Heart left ventricle (tissue), 16 donors: Measurements from ENCODE around the gene IL17RC. TPM values are rescaled to one million over a fixed set of nuclear protein-coding genes. Genes with fewer than 3 reads are reported as not detected.

Experiments used
- ATAC-seq, 4 donors: fragments of 200-7000 bp; cut with Tn5 transposase; one replicate each; pipeline ENCODE4 v1.9.1; 2020 to 2022; ENCODE audit warnings: moderate library complexity in 4 of 4, mild to moderate bottlenecking in 3 of 4, moderate number of reproducible peaks in 1 of 4
- DNase-seq, 5 donors: peaks; one replicate each; pipeline ENCODE4 v3.0.0-alpha.2; 2020
- H3K27ac ChIP-seq, 12 donors: fragments of 200-600 bp; sonication (generic) in 4 of 12; one replicate each; pipeline versions ENCODE4 v1.5.0 to v1.8.0; 2016 to 2022; ENCODE audit warnings: mild to moderate bottlenecking in 2 of 12
- H3K27me3 ChIP-seq, 9 donors: fragments of 200-600 bp; sonication (generic) in 2 of 9; one replicate each; pipeline versions ENCODE4 v1.5.1 to v1.8.0; 2016 to 2022; ENCODE audit warnings: mild to moderate bottlenecking in 3 of 9
- H3K36me3 ChIP-seq, 9 donors: fragments of 200-600 bp; sonication (generic) in 2 of 9; one replicate each; pipeline versions ENCODE4 v1.5.0 to v1.8.0; 2018 to 2022; ENCODE audit warnings: mild to moderate bottlenecking in 2 of 9
- H3K4me1 ChIP-seq, 12 donors: fragments of 200-600 bp; sonication (generic) in 4 of 12; one replicate each; pipeline versions ENCODE4 v1.5.0 to v1.8.0; 2016 to 2022; ENCODE audit warnings: mild to moderate bottlenecking in 3 of 12
- H3K4me3 ChIP-seq, 12 donors: fragments of 200-600 bp; sonication (generic) in 4 of 12; one replicate each; pipeline versions ENCODE4 v1.5.0 to v1.8.0; 2017 to 2022; ENCODE audit warnings: mild to moderate bottlenecking in 9 of 12, moderate library complexity in 4 of 12
- H3K9me3 ChIP-seq, 12 donors: fragments of 200-600 bp; sonication (generic) in 4 of 12; one replicate each; pipeline versions ENCODE4 v1.5.0 to v1.8.0; 2016 to 2022; ENCODE audit warnings: mild to moderate bottlenecking in 1 of 12
- CTCF ChIP-seq, 12 donors: fragments of 200-600 bp; sonication (generic) in 4 of 12; IDR thresholded peaks; one replicate each; pipeline versions ENCODE4 v1.5.0 to v1.8.0; 2018 to 2022; ENCODE audit warnings: antibody characterized with exemption in 12 of 12, mild to moderate bottlenecking in 5 of 12
- POLR2A ChIP-seq, 2 donors: fragments of 450-650 bp; IDR thresholded peaks; one replicate each; pipeline ENCODE4 v1.6.1; 2017; ENCODE audit warnings: antibody characterized with exemption in 2 of 2, mild to moderate bottlenecking in 2 of 2, moderate library complexity in 2 of 2
- WGBS, 4 donors: extraction: QIAGEN DNeasy Blood & Tissue Kit in 2 of 4; methylation state at CpG; one replicate each; pipeline versions ENCODE4 v1.1.5 to v1.1.7; 2013 to 2018; 5-methylcytosine and 5-hydroxymethylcytosine counted together
- intact Hi-C, 10 donors: fragments of 100-400 bp; cut with DNase I; formaldehyde crosslinking; loops; one replicate each; pipeline versions ENCODE4 v1.11.1 to v1.14.2; 2022
- polyA plus RNA-seq, 2 donors: library from polyadenylated mRNA; stranded (reverse); fragments of 200-250 nt; gene quantifications; one replicate each; pipeline ENCODE4 v1.2.3, GENCODE V29; 2013
- total RNA-seq, 9 donors: library from RNA; depleted of rRNA in 2 of 9; stranded (reverse); fragments of >200 nt in 2 of 9; fragmentation: NEBNext Ultra II Directional in 3 of 9; extraction: Animal tissue kit (Norgen Biotek cat#: 25700) in 3 of 9; gene quantifications; one replicate each; pipeline versions ENCODE4 v1.1.0 to v1.2.4, GENCODE V29; 2016 to 2023
- donor health status: ischemic (EF 13 %, LVEDD 7.1; RV severe dilation, severe dysfunction).
- donor health status: healthy with polysubstance abuse.
- donor health status: DM: no; HTN: yes; CAD: no.
- donor health status: DM: no; HTN: no; CAD: no.
- donor health status: ischemic (EF 25% LVEDD 6.9; RV normal size, moderate dysfunction).
- donor health status: ischemic (EF 25% LVEDD 5.7; RV mildly dilated, moderate dysfunction).
- donor health status: healthy.
- donor health status: DM: yes; HTN: yes; CAD: no.
- donor health status: ischemic (EF 35%, LVEDD 5.7; RV mildly dilated, moderate dysfunction).
- donor health status: nonischemic (EF 11% LVEDD 7.7; RV severe dilation, severe dysfunction).
- donor health status: DM: yes; HTN: yes; CAD: no.
- donor health status: PGD.
- donor health status: ischemic (EF 29% LVEDD 5.4; RV normal size, mild dysfunction).
- donor health status: nonischemic (EF 23%, LVEDD 6.1; RV moderate dilation, normal function).

The IL17RC gene
- total and polyA plus RNA-seq, 11 donors, result 20.6 to 45.3 (median 30.9) TPM

- intact Hi-C loops, result no loop called here
- TF ChIP-seq POLR2A (IDR thresholded peaks at IDR 0.05) (no peak), CTCF (IDR thresholded peaks at IDR 0.05) (no peak)
Observed at GRCh38 chr3:9878700-9879099, 38.2 kb upstream of the IL17RC start.

GRCh38 chr3:9879830-9880549 is 36.9 kb upstream of the IL17RC start, which contains the start of gene CIDEC:
Gene CIDEC, minus strand, starts transcription at chr3:9880253. Its CDS starts 1,767 bp downstream, at chr3:9878486.
- ATAC-seq (no peak), DNase-seq (no peak)
- Histone ChIP-seq H3K27me3 (no peaks in the 10 kb centered on the region), H3K36me3 (no peaks in the 10 kb centered on the region), H3K9me3 (no peaks in the 10 kb centered on the region), H3K27ac (no peak within 1 kb of the TSS), H3K4me1 (no peaks in the 10 kb centered on the region), H3K4me3 (no peak within 1 kb of the TSS)
- WGBS, 4 donors, result 82 to 87% (median 86%) methylated on average over 7 of the region's 7 CpGs
- intact Hi-C loops, result no loop called here
- TF ChIP-seq POLR2A (IDR thresholded peaks at IDR 0.05) (no peak), CTCF (IDR thresholded peaks at IDR 0.05) (no peak)

More at GRCh38 chr3:9878700-9879099, 38.2 kb upstream of the IL17RC start:
- no peak overlapping the region for H3K27ac ChIP-seq
- DNase-seq, result no peak
- WGBS, 4 donors, result 65 to 71% (median 68%) methylated on average over 5 of the region's 5 CpGs
- no peak overlapping the region for H3K4me3 ChIP-seq
- H3K27me3 ChIP-seq, result no peaks in the 10 kb centered on the region
- no peaks in the 10 kb centered on the region for H3K9me3 ChIP-seq
- no peaks in the 10 kb centered on the region for H3K36me3 ChIP-seq
- ATAC-seq, result no peak
- no peaks in the 10 kb centered on the region for H3K4me1 ChIP-seq

- intact Hi-C loops, result no loop called here
- Histone ChIP-seq H3K4me1 (no peaks in the 10 kb centered on the region), H3K27ac (no peak overlapping the region), H3K9me3 (no peaks in the 10 kb centered on the region), H3K36me3 (no peaks in the 10 kb centered on the region), H3K4me3 (no peak overlapping the region), H3K27me3 (no peaks in the 10 kb centered on the region)
- TF ChIP-seq POLR2A (IDR thresholded peaks at IDR 0.05) (no peak), CTCF (IDR thresholded peaks at IDR 0.05) (no peak)
- DNase-seq (no peak), ATAC-seq (no peak)
- WGBS, 4 donors, result 85 to 97% (median 91%) methylated on average over 1 of the region's 1 CpG
Observed at GRCh38 chr3:9881441-9881840, 35.5 kb upstream of the IL17RC start.

GRCh38 chr3:9883706-9884554 is 33.0 kb upstream of the IL17RC start:
- 73 to 80% (median 73%) methylated on average over 7 of the region's 7 CpGs for WGBS, 4 donors
- H3K27me3 ChIP-seq, result no peaks in the 10 kb centered on the region
- H3K27ac ChIP-seq, result no peak overlapping the region
- no peak overlapping the region for H3K4me3 ChIP-seq
- no peaks in the 10 kb centered on the region for H3K9me3 ChIP-seq
- ATAC-seq (no peak), DNase-seq (no peak)
- TF ChIP-seq CTCF (IDR thresholded peaks at IDR 0.05) (no peak), POLR2A (IDR thresholded peaks at IDR 0.05) (no peak)
- intact Hi-C loops, result no loop called here
- H3K36me3 ChIP-seq, result no peaks in the 10 kb centered on the region
- no peaks in the 10 kb centered on the region for H3K4me1 ChIP-seq
